Measurements from ENCODE around the gene RAB4B.
"Not testable (repeated sequence)": the region's sequence is repeated elsewhere in the genome, so short reads cannot be mapped to it uniquely, and the experiment has no call there.

The RAB4B gene

DNA sequence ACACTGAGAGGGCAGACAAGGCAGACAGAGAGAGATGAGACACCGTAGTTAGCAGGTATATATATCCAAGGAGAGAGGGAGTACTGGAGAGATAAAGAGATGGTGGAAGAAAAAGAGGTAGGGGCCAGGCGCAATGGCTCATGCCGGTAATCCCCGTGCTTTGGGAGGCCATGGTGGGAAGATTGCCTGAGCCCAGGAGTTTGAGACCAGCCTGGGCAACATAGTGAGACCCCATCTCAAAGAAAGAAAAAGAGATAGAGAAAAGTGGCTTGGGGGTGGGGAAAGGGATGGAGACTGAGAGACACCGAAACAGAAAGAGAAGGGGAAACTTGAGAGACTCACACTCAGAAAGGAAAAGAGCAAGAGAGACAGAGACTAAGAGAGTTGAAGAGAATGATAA is 2.5 kb downstream of the RAB4B start:
- DNase-seq (ENCODE audit: low read depth), result no peak

DNA sequence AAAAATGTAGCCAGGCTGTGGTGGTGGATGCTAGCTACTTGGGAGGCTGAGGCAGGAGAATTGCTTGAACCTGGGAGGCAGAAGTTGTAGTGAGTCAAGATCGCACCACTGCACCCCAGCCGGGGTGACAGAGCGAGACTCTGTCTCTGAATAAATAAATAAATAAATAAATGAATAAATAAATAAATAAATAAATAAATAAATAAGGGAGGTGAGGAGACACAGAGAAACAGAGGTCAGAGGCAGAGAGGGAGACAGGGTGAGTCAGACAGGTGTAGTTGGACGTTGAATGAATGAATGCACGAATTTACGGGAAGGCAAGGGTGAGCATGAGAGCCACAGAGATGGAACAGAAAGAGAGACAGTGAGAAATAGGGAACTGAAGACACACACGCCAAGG is 3.1 kb downstream of the RAB4B start:
- DNase-seq (ENCODE audit: low read depth), result no peak

DNA sequence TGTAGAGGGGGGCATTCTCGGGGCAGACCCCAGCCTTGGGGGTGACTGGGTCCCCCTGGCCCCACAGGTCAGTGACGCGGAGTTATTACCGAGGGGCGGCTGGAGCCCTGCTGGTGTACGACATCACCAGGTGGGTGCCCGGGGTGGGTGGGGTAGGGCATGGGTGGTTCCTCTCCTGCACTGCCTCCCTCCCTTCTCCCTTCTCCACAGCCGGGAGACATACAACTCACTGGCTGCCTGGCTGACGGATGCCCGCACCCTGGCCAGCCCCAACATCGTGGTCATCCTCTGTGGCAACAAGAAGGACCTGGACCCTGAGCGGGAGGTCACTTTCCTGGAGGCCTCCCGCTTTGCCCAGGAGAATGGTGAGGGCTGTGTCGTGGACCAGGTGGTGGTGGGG is 5.7 kb downstream of the RAB4B start:
- DNase-seq (ENCODE audit: low read depth), result no peak

DNA sequence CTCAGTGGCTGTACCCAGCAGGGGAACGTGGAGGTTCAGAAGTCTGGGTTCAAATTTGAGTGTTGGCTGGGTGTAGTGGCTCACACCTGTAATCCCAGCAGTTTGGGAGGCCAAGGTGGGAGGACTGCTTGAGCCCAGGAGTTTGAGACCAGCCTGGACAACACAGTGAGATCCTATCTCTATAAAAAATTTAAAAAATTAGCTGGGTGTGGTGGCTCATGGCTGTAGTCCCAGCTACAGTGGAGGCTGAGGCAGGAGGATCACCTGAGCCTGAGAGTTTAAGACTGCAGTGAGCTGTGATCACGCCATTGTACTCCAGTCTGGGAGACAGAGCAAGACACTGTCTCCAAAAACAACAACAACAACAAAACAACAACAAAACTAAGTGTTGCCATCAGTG is 6.1 kb downstream of the RAB4B start:
- DNase-seq (ENCODE audit: low read depth), result not testable (repeated sequence)

DNA sequence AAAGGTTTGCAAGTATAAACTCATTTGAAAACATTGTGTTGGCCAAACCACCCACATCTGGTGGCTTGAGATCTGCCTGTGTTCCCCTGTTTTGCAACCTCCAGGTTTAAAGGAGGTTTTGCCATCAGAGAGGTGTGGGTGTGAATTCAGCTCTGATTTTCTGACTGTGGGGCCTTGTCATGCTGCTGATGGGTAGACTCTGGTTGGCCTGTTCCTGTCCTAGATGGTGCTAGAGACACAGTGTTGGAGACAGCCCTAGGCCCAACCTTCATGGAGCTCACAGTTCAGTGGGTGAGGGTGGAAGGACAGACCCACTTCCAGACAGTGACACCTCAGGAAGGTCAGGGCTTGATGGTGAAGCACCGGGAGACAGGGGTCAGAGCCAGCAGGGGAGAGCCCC is 7.5 kb downstream of the RAB4B start:
- no peak for DNase-seq (ENCODE audit: low read depth)

DNA sequence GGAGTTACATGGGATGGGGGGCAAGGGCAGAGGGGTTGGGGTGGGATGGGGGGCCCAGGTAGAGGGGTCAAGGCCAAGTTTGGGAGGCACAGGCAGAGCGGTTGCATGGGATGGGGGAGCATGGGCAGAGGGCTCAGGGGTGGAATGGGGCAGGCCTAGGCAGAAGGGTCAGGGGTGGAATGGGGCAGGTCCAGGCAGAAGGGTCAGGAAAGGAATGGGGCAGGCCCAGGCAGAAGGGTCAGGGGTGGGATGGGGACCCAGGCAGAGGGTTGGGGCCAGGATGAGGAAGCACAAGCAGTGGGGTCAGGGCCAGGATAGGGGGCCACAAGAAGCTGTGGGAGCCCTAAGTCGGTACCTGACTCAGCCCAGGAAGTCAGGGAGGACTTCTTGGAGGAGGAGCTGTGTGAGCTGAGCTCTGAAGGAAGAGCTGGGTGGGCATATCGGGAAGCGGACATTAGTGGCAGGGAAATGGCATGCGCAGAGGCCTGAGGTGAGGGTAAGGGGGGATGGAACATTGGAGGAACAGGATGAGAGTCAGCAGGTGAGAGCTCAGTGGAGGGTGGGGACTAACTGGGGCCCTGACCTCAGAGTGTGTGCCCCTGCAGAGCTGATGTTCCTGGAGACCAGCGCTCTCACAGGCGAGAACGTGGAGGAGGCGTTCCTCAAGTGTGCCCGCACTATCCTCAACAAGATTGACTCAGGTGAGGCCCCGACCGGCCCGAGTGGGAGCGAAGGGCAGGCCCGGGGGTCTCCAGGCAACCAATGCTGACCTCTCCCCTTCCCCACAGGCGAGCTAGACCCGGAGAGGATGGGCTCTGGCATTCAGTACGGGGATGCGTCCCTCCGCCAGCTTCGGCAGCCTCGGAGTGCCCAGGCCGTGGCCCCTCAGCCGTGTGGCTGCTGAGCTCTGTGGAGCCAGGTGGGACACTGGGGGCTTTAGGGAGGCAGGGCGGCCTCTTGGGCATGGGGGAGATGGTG is 8.3 kb downstream of the RAB4B start:
- no peak for DNase-seq (ENCODE audit: low read depth)

DNA sequence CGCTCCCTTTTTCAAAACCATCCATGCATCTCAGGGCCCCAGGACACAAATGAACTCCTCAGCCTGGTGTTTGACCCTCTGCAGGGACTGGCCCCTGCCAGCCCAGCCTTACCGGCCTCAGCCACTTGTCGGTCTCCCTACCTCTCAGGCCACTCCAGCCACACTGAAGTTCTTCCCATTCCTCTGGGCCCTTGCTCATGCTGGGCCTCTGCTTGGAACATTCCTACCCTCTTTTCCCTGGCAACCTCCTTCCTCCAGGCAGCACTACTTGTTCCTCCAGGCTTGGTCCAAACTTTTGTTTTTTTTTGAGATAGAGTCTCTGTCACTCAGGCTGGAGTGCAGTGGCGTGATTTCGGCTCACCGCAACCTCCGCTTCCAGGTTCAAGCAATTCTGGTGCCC is 13.3 kb downstream of the RAB4B start:
- no peak for DNase-seq (ENCODE audit: low read depth)

DNA sequence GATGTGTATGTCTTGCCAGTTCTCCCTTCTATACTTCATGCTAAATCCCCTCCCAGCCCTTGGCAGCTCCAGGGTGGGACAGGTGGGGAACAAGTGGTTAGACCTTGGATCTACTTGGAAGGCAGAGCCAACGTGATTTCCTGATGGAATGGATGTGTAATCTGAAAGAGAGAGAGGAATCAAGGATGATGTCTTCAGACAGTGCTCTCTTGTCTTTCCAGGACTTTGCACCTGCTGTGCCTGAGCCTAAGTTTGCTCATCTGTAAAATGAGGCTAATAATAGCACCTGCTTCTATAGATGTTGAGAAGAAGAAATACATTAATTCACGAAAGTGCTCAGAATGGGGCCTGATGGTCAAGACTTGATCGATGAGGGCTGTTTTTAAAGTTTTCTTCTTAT is 13.9 kb downstream of the RAB4B start:
- DNase-seq (ENCODE audit: low read depth), result no peak

DNA sequence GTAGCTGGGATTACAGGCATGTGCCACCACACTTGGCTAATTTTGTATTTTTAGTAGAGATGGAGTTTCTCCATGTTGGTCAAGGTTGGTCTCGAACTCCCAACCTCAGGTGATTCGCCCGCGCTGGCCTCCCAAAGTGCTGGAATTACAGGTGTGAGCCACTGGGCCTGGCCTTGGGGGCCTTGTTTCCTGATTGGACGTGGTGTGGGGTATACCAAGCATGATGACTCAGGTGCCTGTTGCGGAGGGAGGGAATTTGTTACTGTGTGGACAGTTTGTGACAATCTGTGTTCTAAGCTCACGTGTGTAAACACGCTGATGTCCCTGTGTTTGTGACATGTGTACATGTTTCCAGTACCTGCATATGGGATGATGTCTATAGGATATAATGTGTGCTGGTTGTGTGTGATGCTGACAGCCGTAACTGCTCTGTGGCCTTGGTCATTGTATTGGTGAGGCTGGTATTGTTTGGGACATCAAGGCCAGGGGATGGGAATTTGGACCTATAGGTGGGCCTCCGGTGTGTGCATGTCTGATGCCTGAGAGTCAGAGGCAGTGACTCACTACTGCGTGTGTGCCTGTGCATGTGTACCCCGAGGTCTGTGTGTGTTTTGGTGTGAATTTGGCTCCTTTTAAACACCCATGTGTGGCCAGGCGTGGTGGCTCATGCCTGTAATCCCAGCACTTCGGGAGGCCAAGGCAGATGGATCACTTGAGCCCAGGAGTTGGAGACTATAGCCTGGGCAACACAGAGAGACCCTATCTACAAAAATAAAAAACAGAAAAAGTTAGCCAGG is 19.3 kb downstream of the RAB4B start:
- no peak for DNase-seq (ENCODE audit: low read depth)

DNA sequence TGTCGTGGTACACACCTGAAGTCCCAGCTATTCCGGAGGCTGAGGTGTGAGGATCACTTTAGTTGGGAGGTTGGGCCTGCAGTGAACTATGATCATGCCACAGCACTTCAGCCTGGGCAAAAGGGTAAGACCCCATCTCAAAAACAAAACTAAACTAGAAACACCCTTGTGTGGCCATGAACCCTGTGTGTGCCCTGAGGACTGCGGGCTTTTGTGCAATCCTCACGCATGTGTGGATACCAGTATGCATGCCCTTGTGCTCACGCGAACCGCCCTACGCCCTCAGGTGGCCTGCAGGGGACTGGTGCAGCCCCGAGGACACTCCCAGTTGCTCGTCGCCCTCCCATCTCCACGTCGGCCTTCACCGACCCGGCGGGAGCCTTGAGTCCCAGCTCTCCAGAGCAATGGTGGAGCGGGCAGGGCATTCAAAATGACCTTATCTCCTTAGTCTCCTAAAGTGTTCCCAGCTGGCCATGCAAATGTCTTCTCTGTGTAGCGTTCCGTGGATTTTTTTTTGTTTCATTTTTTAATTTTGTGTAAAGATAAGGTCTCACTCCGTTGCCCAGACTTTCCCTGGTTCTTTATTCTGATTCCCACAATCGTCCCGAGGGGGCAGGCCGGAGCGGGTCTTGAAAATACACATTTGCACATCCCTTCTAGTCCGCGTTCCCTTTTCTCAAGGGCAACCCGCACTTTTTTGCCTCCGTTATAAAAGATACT is 20.1 kb downstream of the RAB4B start:
- DNase-seq (ENCODE audit: low read depth), result no peak

DNA sequence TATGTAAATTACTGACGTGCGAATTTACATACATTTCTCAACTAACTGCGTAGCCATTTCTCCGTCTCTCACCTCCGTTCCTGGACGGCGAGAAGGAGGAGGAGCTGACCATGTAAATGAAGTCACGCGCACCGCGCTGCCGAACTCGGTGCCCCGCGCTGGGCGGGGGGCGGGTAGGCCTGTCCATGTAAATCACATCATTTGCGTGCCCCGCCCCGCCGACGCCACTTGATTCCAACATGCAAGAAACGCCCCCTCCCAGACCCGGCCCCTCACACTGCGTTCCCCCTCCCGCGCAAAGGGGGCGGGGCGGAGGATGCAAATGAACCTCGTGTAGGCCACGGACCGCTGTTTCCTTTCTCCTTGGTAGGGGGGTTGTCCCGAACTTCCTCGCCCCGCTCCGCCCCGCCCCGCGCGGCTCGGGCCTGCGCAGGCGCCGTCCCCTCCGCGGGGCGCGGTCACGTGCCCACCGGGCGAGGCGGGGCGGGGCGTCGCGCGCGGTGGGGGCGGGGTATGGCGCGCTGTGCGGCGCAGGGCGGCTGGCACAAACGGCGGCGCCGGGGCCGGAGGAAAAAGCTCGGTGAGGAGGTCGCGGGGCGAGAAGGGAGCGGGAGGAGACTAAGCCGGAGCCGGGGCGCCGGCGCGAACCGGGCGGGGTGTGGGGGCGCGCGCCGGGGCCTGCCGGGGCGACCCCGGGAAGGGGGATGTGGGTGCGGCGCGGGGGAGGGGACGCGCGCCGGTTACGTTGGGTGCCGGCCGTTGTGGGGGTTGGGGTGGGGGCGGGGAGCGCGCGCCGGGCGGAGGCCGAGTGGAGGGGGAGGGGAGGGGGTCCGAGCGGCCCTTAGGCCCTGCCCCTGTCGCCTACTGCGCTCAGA is 20.9 kb downstream of the RAB4B start, which contains the start of gene EGLN2:
Gene EGLN2, plus strand, starts transcription at position 509 of the 875 bp plus-strand sequence. CDS start 1,382 bp downstream, outside the sequence.
- DNase-seq (ENCODE audit: low read depth), result peak; percentile 98

DNA sequence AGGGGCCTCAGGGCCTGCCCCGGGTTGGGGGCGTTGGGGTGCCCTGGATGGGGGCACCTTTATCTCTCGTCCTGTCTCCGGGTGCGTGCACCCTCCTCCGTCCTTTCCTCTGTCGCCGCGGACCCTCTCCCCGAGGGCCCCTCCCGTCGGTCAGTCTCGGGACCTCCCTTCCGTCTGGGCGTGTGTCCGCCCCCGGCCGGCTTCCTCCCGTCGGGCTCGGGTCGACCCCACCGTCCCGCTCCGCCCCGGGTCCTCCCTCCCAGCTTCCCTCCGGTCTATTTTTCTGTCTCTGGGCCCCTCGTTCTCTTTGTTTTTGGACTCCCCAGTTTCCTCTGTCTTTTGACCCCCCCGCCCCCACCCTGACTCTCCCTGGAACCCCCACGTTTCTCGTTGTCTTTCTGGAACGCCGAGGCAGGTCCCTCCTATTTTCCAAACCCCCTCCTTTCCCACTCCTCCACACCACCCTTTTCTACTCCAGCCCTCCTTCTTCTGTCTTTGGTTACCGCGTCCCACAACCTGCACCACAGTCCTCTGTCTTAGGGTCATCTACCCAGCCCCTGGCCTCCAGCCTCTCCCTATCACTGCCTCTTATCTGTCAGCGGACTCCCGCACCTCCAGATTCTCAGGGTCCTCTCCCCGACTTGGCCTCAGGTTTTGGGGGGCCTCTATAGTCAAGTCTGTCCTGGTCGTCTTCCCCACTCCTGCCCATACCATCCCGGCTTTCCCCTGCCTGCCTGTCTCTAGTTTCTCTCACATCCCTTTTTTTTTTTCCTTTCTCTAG is 21.7 kb downstream of the RAB4B start:
- DNase-seq (ENCODE audit: low read depth), result no peak

DNA sequence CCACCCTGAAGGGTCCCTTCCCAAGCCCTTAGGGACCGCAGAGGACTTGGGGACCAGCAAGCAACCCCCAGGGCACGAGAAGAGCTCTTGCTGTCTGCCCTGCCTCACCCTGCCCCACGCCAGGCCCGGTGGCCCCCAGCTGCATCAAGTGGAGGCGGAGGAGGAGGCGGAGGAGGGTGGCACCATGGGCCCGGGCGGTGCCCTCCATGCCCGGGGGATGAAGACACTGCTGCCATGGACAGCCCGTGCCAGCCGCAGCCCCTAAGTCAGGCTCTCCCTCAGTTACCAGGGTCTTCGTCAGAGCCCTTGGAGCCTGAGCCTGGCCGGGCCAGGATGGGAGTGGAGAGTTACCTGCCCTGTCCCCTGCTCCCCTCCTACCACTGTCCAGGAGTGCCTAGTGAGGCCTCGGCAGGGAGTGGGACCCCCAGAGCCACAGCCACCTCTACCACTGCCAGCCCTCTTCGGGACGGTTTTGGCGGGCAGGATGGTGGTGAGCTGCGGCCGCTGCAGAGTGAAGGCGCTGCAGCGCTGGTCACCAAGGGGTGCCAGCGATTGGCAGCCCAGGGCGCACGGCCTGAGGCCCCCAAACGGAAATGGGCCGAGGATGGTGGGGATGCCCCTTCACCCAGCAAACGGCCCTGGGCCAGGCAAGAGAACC is 22.4 kb downstream of the RAB4B start:
- DNase-seq (ENCODE audit: low read depth), result no peak

DNA sequence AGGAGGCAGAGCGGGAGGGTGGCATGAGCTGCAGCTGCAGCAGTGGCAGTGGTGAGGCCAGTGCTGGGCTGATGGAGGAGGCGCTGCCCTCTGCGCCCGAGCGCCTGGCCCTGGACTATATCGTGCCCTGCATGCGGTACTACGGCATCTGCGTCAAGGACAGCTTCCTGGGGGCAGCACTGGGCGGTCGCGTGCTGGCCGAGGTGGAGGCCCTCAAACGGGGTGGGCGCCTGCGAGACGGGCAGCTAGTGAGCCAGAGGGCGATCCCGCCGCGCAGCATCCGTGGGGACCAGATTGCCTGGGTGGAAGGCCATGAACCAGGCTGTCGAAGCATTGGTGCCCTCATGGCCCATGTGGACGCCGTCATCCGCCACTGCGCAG is 22.9 kb downstream of the RAB4B start:
- no peak for DNase-seq (ENCODE audit: low read depth)

DNA sequence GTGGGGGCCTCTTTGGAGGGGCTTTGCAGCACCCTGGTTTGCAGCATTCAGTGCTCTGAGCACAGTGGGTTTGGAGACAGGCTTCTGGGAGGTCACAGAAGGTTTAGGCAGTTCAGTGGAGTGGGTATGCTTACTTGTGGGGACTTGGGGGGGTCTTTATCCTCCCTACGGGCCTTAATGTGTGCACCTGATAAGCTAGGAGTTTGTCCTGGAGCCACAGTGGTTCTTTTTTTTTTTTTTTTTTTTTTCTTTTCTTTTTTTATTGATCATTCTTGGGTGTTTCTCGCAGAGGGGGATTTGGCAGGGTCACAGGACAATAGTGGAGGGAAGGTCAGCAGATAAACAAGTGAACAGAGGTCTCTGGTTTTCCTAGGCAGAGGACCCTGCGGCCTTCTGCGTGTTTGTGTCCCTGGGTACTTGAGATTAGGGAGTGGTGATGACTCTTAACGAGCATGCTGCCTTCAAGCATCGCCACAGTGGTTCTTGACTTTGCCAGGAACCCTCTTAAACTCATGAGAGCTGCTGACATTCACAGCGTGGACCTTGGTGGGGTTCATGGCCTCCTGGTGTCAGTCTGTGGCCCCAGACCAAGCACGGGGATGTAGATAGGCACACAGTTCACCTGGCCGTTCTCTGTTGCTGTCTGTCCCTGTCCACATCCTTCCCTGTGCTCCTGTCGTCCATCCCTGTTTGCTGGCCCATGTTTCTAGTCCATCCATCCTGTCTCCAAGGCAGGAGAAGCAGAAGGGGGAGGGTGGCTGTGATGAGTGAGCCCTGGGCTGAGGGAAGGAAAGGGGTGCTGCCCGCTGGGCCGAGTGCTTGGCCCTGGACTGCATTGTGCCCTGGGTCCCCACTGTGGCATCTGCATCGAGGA is 23.6 kb downstream of the RAB4B start:
- no peak for DNase-seq (ENCODE audit: low read depth)

DNA sequence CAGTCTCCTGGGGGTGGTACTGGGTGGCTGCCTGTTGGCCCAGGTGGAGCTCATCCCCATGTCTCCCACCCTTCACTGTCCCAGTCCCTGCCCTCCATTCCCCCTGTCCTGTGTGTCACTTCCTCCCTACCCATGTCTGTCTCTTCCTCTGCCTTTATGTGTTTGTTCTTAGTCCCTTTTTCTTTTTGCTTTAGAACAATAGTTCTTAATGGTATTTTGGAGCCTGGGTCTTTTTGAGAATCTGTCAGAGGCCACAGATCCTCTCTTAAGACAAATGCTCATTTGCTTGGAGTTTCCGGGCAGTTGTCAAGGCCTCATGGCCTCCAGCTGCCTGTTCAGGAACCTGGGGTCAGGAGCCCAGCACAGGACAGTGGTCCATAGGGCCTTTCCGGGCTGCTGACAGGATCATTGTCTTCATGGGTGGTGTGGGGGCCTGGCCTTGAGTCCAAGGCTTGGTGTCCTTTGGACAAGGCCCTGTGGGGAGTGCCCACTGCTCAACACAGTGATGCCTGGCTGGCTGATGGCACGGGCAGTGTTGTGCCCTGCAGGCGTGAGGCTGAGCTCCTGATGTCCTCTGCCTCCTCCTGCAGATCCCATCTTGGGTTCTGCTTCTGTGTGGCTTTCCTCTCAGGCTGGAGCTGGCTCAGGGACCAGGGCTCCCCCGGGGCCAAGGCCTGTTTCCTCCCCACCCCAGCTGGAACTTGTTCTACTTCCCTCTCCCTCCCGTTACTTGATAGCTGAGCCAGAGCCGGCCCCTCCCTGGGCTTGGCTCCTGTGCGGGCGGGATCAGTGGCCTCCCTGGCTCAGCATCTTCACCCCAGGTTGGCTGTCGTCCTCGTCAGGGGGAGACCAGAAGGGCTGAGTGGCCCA is 24.5 kb downstream of the RAB4B start:
- DNase-seq (ENCODE audit: low read depth), result no peak

DNA sequence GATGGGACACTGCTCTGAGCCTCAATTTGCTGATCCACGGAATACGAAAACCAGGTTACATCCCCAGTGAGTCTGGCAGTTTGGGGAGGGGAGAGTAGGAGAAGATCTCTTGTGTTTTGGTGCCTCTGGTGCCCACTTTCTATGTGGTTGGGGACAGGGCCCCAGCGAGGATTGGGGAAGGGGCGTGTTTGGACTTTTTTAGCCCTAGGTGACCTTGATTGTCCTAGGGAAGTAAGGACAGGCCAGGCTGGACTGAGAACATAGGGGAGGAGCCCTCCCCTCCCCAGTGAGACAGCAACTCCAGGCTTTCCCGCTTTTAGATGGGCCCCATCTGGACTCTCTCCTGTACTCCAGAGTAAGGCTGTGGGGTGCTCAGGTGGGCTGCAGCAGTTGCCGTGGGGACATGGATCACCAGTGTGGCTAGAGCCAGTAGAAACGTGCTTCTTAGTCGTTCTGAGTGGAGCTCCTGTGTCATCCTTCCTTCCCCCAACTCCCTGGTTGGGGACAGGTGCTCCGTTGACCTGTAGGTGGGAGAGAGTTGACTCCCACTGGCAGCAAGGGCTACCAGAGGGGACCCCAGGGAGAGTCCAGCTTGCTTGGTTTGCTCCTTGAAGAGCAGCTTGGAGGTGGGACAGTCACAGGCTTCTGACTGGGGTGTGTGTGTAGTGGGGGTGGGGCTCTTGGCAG is 25.3 kb downstream of the RAB4B start:
- DNase-seq (ENCODE audit: low read depth), result no peak
